SU-DHL-6 (cell line): Measurements from ENCODE around the gene SREBF2.

Experiments
- EZH2phosphoT487 ChIP-seq: fragments of 200-600 bp; sonication (generic), shearing (Covaris generic); conservative IDR thresholded peaks from 2 replicates; pipeline ENCODE4 v1.6.1; 2018; ENCODE audit warnings: mild to moderate bottlenecking, antibody characterized with exemption, low read length, moderate library complexity, mixed read lengths
- TF ChIP-seq, protein P1 (sequence below): fragments of 200-600 bp; sonication (generic); IDR thresholded peaks from one replicate; pipeline ENCODE4 v1.5.1; 2017; ENCODE audit warnings: antibody characterized with exemption, mild to moderate bottlenecking, low read length, moderate library complexity; ENCODE audit not compliant: insufficient read depth, poor library complexity, severe bottlenecking

GRCh38 chr22:41902016-41902415 is 69.1 kb downstream of the SREBF2 start:
- TF ChIP-seq, protein P1, sequence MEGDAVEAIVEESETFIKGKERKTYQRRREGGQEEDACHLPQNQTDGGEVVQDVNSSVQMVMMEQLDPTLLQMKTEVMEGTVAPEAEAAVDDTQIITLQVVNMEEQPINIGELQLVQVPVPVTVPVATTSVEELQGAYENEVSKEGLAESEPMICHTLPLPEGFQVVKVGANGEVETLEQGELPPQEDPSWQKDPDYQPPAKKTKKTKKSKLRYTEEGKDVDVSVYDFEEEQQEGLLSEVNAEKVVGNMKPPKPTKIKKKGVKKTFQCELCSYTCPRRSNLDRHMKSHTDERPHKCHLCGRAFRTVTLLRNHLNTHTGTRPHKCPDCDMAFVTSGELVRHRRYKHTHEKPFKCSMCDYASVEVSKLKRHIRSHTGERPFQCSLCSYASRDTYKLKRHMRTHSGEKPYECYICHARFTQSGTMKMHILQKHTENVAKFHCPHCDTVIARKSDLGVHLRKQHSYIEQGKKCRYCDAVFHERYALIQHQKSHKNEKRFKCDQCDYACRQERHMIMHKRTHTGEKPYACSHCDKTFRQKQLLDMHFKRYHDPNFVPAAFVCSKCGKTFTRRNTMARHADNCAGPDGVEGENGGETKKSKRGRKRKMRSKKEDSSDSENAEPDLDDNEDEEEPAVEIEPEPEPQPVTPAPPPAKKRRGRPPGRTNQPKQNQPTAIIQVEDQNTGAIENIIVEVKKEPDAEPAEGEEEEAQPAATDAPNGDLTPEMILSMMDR: no peak
- TF ChIP-seq EZH2phosphoT487: no peak
